ENCODE measurements around the gene KIF7. TPM values are rescaled to one million over a fixed set of nuclear protein-coding genes. Genes with fewer than 3 reads are reported as not detected.

Gene KIF7
- total and polyA plus RNA-seq, 2 experiments from 2014 or later: 4.6 to 20.1 TPM

GRCh38 chr15:89646416-89647141 is 8.7 kb downstream of the KIF7 start:
- TF ChIP-seq ETS1 (IDR thresholded peaks at IDR 0.05) (no peak), EZH2phosphoT487 (IDR thresholded peaks at IDR 0.05; ENCODE audit: unreplicated experiment) (no peak), CREB1 (CRISPR knock-in tag; IDR thresholded peaks at IDR 0.05; ENCODE audit: low read depth) (no peak), ZNF114 (CRISPR knock-in tag; IDR thresholded peaks at IDR 0.05) (no peak), REST (IDR thresholded peaks at IDR 0.05; ENCODE audit: unreplicated experiment) (no peak), STAT1 (IDR thresholded peaks at IDR 0.05; ENCODE audit: unreplicated experiment) (no peak)
- no peak overlapping the region for H3K27ac Mint-ChIP-seq
- no peak for ATAC-seq

GRCh38 chr15:89645680-89646079 is 9.6 kb downstream of the KIF7 start:
- no peak overlapping the region for H3K4me3 ChIP-seq
- H3K36me3 ChIP-seq (ENCODE audit: insufficient read depth): peaks cover 6% of the 10 kb centered on the region; the same call in 1 of the 2 replicates
- ATAC-seq: no peak
- no peak overlapping the region for H3K27ac Mint-ChIP-seq
- H3K27ac ChIP-seq (ENCODE audit: low read depth): no peak overlapping the region
- no peak overlapping the region for H3K4me2 ChIP-seq
- no peak overlapping the region for H3K4me3 Mint-ChIP-seq
- 0 out of 2 replicates have a peak, but pooled peaks cover 4% of the 10 kb centered on the region for H3K27me3 ChIP-seq (ENCODE audit: insufficient read depth)
- peaks cover 2% of the 10 kb centered on the region; the same call in 1 of the 2 replicates for H3K9me2 ChIP-seq (ENCODE audit: insufficient read depth)
- no peaks in the 10 kb centered on the region for H3K4me1 ChIP-seq (ENCODE audit: insufficient read depth)
- peaks cover 50% of the 10 kb centered on the region for H3K36me3 Mint-ChIP-seq (ENCODE audit: low read depth)
- H3K79me2 ChIP-seq (replicated peaks; ENCODE audit: insufficient read depth): no peaks in the 10 kb centered on the region
- DNase-seq (ENCODE audit: low spot score): no peak
- 0 out of 2 replicates have a peak, but pooled peaks cover 4% of the 10 kb centered on the region for H4K20me1 ChIP-seq (replicated peaks; ENCODE audit: insufficient read depth)
- H2AFZ ChIP-seq: no peak overlapping the region
- H3F3A ChIP-seq (replicated peaks; ENCODE audit: low read depth): no peaks in the 10 kb centered on the region
- H3K27me3 Mint-ChIP-seq (ENCODE audit: insufficient read depth, low read depth, poor library complexity): peaks cover 7% of the 10 kb centered on the region
- H3K9me3 Mint-ChIP-seq: peaks cover 3% of the 10 kb centered on the region; the same call in 1 of the 3 replicates
- H3K4me1 Mint-ChIP-seq: peaks cover 2% of the 10 kb centered on the region; the same call in 1 of the 3 replicates
- no peak for TF ChIP-seq ZNF114 (CRISPR knock-in tag; IDR thresholded peaks at IDR 0.05)
- no peak for TF ChIP-seq ETS1 (IDR thresholded peaks at IDR 0.05)
- no peak for TF ChIP-seq CTCF (conservative IDR thresholded peaks at IDR 0.05; ENCODE audit: low read depth in 2 of 2)
- no peak for TF ChIP-seq NANOG (IDR thresholded peaks at IDR 0.05; ENCODE audit: borderline replicate concordance)
- TF ChIP-seq EZH2phosphoT487 (IDR thresholded peaks at IDR 0.05; ENCODE audit: unreplicated experiment): no peak
- no peak for TF ChIP-seq EZH2 (IDR thresholded peaks at IDR 0.05; ENCODE audit: low read depth, unreplicated experiment)
- no peak for TF ChIP-seq JUNB (IDR thresholded peaks at IDR 0.05; ENCODE audit: unreplicated experiment)
- no peak for TF ChIP-seq STAT1 (IDR thresholded peaks at IDR 0.05; ENCODE audit: unreplicated experiment)

More at GRCh38 chr15:89646416-89647141, 8.7 kb downstream of the KIF7 start:
- Mint-ChIP-seq H3K4me1 (peaks cover 2% of the 10 kb centered on the region; the same call in 1 of the 3 replicates), H3K4me3 (no peak overlapping the region), H3K36me3 (ENCODE audit: low read depth) (peaks cover 43% of the 10 kb centered on the region), H3K9me3 (no peaks in the 10 kb centered on the region), H3K27me3 (ENCODE audit: insufficient read depth, low read depth, poor library complexity) (peaks cover 6% of the 10 kb centered on the region)
- peaks cover 2% of the 10 kb centered on the region; the same call in 1 of the 2 replicates for H3K9me2 ChIP-seq (ENCODE audit: insufficient read depth)
- no peaks in the 10 kb centered on the region for H3K79me2 ChIP-seq (replicated peaks; ENCODE audit: insufficient read depth)
- no peaks in the 10 kb centered on the region for H3K4me1 ChIP-seq (ENCODE audit: insufficient read depth)
- H3K27ac ChIP-seq (ENCODE audit: low read depth): no peak overlapping the region
- H3K4me2 ChIP-seq: no peak overlapping the region
- H3K36me3 ChIP-seq (ENCODE audit: insufficient read depth): no peaks in the 10 kb centered on the region; the same call in 1 of the 2 replicates
- 0 out of 2 replicates have a peak, but pooled peaks cover 4% of the 10 kb centered on the region for H4K20me1 ChIP-seq (replicated peaks; ENCODE audit: insufficient read depth)
- 0 out of 2 replicates have a peak, but pooled peaks cover 4% of the 10 kb centered on the region for H3K27me3 ChIP-seq (ENCODE audit: insufficient read depth)
- H3F3A ChIP-seq (replicated peaks; ENCODE audit: low read depth): no peaks in the 10 kb centered on the region
- no peak for DNase-seq (ENCODE audit: low spot score)
- H3K4me3 ChIP-seq: no peak overlapping the region
- no peak overlapping the region for H2AFZ ChIP-seq

Data from GM23338 (cell line).